ENCODE data around the gene CEP70.
"Not testable (repeated sequence)": the region's sequence is repeated elsewhere in the genome, so short reads cannot be mapped to it uniquely, and the experiment has no call there.

The CEP70 gene

DNA sequence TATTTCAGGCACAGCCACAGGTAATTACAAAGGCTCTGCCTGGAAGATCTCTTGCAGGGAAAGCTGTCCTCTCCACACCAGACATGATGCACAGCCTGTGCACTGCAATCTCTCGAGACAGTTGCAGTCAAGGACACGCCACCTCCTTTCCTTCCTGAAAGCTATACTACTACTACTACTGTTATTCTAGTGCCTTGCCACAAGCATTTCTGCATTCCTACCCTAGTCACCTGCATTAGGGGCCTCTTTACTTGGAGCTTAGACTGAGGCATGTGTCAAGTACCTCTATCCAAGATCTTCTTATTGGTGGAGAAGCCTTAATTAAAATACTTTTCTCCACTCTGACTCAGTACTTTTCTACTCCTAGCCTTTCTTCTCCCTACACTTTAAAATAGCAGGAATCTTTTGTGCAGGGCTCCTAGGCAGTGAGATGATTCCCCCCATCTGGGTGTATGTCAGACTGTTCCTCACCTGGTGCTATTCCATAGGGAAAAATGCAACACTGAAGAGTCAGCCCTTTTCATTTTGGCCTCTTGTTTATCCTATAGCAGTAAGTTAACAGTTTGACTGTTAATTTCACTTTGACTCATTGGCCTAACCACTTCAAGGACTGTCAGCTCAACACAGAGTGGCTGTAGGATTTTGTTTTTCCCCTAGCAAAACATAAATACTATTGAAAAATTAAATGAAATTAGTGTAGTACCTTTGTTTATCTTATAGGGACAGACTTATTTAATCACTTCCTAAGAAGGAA, 80.8 kb downstream of the CEP70 start:
- no peak for DNase-seq (ENCODE audit: low read depth)

DNA sequence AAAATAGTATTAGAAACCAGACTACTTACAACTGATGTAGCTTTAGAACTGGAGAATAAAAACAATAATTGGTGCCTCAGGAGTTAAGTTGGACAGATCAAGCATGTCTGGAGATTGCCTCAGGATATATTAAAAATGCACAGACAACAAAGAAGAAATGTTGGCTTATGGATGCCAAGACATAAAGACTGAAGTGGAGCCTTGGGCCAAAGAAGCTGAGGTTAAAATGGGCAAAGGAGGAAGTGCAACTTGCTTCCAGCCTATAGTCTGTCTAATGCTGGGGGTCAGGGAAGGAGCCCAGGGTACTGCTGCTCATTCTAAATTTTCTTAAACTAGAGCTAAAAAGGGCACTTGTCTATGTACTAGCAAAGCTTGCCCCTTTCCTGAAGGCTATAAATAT, 82.1 kb downstream of the CEP70 start:
- DNase-seq (ENCODE audit: low read depth), result no peak

DNA sequence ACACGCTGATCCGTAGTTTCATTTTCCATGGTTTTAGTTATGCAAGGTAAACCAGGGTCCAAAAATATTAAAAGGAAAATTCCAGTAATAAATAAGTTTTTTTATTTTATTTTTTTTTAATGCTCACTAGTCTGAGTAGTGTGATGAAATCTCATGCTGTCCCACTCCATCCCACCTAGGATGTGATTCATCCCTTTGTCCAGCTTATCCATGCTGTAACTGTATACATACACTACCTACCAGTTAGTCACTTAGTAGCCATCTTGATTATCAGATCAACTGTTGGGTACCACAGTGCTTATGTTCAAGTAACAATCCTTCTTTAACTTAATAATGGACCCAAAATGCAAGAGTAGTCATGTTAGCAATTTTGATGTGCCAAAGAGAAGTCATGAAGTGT, 84.5 kb downstream of the CEP70 start:
- no peak for DNase-seq (ENCODE audit: low read depth)

DNA sequence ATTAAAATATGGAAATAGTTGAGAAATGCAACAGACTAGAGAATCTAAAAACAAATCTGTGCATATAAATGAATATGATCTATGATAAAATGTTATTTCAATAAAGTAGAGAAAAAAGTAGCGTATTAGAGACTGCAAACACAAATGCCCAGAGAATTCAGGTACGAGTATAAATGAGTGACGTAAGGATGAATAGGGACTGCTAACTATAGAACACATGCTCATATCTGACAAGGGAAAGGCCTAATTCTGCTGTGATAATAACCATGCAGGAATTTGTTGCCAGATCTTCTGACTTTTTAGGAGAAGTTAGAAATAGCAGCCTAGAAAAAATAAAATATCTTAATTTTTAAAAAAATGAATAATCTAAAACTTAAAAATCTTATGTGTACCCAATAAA, 86.5 kb downstream of the CEP70 start:
- DNase-seq (ENCODE audit: low read depth), result no peak

GRCh38 chr3:138498991-138499390, 95.1 kb downstream of the CEP70 start:
- no peak for DNase-seq (ENCODE audit: low read depth)

DNA sequence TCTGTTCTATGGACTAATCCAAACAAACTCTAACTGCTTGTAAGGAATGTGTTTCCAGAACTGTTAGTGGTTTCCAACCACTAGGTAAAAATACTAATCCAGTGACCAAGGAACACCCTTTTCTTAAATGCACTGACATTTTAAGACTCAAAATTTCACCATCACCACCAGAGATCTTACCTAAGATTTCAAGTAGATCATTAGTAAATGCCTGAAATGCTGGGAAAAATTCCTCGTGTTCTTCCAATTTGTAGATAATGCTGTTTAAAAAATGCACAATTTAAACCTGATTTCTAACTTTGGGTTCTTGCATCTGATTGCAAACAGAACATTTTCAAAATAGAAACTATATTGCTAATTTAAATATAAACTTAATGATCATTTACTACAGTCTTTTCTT, 96.2 kb downstream of the CEP70 start:
- no peak for DNase-seq (ENCODE audit: low read depth)

GRCh38 chr3:138497021-138497420, 97.0 kb downstream of the CEP70 start:
- no peak for DNase-seq (ENCODE audit: low read depth)

DNA sequence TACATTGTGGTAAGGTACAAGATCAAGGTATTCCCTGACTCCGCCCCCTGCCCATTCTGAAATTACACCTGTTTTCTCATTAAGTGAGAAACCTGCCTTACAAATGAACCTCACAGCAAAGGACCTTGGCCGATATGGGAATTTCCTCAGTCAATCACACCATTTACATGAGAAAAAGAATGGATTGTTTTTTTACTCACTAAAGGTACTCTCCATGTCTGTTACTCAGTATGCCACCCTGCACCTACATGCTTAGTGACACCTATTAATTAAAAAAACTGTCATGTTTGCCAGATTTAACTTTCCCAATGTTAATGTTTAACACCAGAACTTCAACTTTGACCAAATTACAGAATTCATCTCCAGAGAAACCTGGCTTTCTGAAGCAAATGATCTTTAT, 97.6 kb downstream of the CEP70 start:
- DNase-seq (ENCODE audit: low read depth), result no peak

DNA sequence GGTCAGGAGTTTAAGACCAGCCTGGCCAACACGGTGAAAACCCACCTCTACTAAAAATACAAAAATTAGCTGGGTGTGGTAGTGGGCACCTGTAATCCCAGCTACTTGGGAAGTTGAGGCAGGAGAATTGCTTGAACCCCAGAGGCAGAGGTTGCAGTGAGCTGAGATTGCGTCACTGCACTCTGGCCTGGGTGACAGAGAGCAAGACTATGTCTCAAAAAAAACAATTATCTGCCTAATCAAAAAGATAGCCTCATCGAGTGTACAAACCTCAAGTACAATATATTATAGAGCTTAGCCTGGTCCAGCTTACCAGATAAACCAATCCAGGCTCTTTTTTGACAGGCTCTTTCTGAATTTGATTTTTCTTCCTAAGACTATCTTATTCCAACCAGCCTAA, 98.4 kb downstream of the CEP70 start:
- not testable (repeated sequence) for DNase-seq (ENCODE audit: low read depth)

DNA sequence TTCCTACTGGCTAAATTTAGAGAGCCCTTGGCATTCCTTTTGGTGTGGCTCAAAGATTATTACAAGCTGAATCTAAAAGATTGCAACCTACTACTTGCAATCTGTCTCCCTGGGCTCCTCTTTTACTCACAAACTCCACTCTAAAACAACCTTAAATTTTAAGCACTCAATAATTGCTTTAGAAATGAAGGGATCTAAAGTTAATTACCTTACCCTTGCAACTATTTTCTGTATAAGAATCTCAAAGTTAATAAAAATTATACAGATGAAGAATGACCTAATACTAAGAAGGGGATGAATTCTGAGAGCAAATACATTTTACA, 99.5 kb downstream of the CEP70 start:
- DNase-seq (ENCODE audit: low read depth), result no peak

DNA sequence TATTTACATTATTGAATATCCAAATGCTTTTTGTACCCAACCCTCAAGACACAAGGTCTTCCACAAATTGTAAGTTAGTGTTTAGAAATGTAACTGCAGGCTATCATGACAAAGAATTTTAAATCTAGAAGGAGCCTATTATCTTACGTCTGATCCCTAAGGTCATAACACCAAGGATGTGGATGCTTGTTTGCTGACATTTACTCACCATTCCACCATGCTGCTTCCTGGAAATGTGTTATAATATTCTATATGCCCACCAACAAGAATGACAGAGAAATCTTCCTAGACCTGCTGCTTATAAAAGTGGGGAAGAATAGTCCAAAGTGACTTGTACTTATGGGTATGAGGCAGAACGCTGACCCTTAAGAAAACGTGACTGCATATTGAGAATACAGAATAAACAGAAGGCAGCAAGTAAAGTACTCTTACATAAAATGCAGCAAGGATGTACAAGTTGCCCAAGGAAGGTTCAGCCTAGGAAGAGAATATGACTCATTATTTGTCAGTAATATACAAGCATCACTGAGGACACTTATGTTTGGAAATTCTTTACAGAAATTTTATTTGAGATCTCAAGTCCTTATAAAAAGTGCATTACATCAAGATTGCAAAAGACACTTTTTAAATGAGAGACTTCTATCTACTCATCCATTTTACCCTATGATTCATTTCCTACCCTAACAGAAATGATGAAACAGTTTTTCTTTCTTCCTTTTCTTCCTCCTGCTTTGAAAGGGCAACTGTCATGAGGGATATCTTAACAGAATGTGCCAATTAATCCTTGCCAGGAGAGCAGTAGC, 100.1 kb downstream of the CEP70 start:
- DNase-seq (ENCODE audit: low read depth), result no peak

DNA sequence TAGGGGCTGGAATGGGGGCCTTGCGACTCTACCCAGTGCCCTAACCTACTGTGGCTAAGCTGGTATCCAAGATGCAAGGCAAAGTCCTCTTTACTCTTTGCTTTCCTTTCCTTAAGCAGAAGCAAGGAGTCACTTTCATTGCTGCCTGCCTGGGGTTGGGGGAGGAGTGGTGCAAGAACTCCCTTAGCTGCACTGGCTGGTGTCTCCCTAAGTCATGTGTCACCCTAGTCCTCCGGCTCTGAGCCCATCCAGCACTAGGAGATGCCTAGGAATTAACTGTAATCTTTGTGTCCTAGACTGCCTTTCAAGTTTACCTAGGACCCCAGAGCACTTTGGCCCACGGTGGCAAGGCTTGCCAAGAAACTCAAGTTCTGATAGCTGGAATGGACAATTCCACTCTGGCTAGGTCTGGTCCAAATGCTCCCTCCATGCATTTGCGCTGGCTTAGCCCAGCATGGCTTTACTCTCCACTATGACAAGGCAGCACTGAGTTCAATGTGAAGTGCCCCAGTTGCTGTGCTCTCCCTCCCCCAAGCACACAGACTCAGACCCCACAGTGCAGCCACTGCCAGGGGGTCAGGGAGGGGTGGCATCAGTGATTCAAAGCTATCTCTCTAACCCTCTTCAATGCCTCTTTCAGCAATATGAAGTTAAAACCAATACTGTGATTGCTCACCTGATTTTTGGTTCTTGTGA, 100.9 kb downstream of the CEP70 start:
- DNase-seq (ENCODE audit: low read depth), result no peak

GRCh38 chr3:138491971-138492370, 102.1 kb downstream of the CEP70 start:
- DNase-seq (ENCODE audit: low read depth), result no peak

DNA sequence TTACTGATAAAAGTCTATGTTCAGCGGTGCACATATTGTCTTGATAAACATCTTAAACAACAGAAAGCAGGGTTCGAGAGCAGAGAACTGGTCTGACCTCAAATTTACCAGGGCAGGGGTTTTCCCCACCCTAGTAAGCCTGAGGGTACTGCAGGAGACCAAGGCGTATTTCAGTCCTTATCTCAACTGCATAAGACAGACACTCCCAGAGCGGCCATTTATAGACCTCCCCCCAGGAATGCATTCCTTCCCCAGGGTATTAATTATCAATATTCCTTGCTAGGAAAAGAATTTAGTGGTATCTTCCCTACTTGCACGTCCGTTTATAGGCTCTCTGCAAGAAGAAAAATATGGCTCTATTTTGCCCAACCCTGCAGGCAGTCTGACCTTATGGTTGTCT, 107.5 kb downstream of the CEP70 start:
- DNase-seq (ENCODE audit: low read depth), result not testable (repeated sequence)

- not testable (repeated sequence) for DNase-seq (ENCODE audit: low read depth)
Measured at GRCh38 chr3:138484672-138485071, 109.4 kb downstream of the CEP70 start.

- no peak for DNase-seq (ENCODE audit: low read depth)
Measured at GRCh38 chr3:138479438-138479863, 114.6 kb downstream of the CEP70 start.

GRCh38 chr3:138477801-138478200, 116.3 kb downstream of the CEP70 start:
- no peak for DNase-seq (ENCODE audit: low read depth)

DNA sequence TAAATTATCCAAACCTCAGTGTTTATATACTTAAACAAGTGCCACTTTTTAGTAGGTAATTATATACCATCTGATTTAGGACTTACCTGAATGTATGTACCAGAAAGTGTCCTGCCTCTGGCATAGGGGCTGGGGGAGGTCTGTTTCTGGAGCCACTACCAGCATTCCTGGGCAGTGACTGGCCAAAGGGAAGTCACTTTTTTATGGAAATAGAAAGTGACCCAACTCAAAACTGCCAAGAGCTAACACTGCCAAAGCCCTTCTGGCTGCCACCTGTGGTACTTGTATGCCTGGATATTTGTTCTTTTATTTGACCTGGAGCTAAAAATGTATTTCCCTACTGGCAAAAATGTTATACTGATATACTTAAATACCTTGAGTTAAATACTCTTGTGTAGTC, 116.9 kb downstream of the CEP70 start:
- DNase-seq (ENCODE audit: low read depth), result no peak

- DNase-seq (ENCODE audit: low read depth), result no peak
Measured at GRCh38 chr3:138476526-138476925, 117.5 kb downstream of the CEP70 start.

DNA sequence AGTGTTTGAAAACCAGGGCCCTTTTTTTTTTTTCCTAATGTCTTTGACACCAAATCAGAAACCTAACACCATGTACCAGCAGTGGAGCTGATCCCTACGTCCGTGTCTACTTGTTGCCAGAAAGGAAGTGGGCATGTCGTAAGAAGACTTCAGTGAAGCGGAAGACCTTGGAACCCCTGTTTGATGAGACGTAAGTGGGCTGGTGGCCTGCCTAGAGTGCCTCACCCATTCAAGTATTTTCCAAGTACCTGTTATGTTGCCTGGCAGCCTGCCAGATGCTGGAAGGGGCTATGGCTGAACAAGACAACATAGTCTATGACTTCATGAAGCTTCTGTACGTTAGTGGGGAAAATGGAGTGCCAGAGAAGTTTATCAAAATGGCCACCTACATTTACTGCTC, 119.9 kb downstream of the CEP70 start:
- DNase-seq (ENCODE audit: low read depth), result no peak

- DNase-seq (ENCODE audit: low read depth), result no peak
Measured at GRCh38 chr3:138473391-138473790, 120.7 kb downstream of the CEP70 start.

- DNase-seq (ENCODE audit: low read depth), result no peak
Measured at GRCh38 chr3:138472141-138472825, 121.8 kb downstream of the CEP70 start.

- DNase-seq (ENCODE audit: low read depth), result no peak
Measured at GRCh38 chr3:138471481-138471880, 122.6 kb downstream of the CEP70 start.
